ENCODE results near the gene CA4. TPM values are rescaled to one million over a fixed set of nuclear protein-coding genes. Genes with fewer than 3 reads are reported as not detected.

CA4 gene
- total and polyA plus RNA-seq, 4 donors = 50.0 to 57.6 (median 57.3) TPM

- ATAC-seq (ENCODE audit: insufficient read depth, low FRiP score) (no peak), DNase-seq (peak in 1 of 3 donors; percentile 45)
- no peaks in the 10 kb centered on the region for H3K27me3 ChIP-seq (ENCODE audit: control insufficient read depth in 3 of 3, insufficient read depth in 3 of 3, low read length in 2 of 3)
- H3K27ac ChIP-seq (ENCODE audit: low read depth in 1 of 2, low read length in 1 of 2) = no peak overlapping the region
- peaks cover 0 to 20% (median 13%) of the 10 kb centered on the region in 5 donors for H3K4me1 ChIP-seq (ENCODE audit: control insufficient read depth in 5 of 5, insufficient read depth in 5 of 5, low read length in 5 of 5)
- TF ChIP-seq CTCF (IDR thresholded peaks at IDR 0.05; ENCODE audit: control extremely low read depth, extremely low read depth) = no peak
- no peak overlapping the region for H3K4me3 ChIP-seq
- no peaks in the 10 kb centered on the region for H3K36me3 ChIP-seq (ENCODE audit: control insufficient read depth in 4 of 4, insufficient read depth in 4 of 4, low read length in 4 of 4)
- peaks cover 0 to 1% (median 0%) of the 10 kb centered on the region in 4 donors for H3K9me3 ChIP-seq (ENCODE audit: control insufficient read depth in 4 of 4, insufficient read depth in 3 of 4, low read length in 3 of 4)
- 68 to 79% methylated on average over 19 of the region's 19 CpGs for WGBS, 2 donors
- no peak overlapping the region for H3K9ac ChIP-seq (ENCODE audit: insufficient read depth in 1 of 2, low read length in 2 of 2)
Measured at GRCh38 chr17:60158751-60159478, 9.1 kb downstream of the CA4 start.

- ATAC-seq (ENCODE audit: insufficient read depth, low FRiP score) = no peak
- no peaks in the 10 kb centered on the region for H3K36me3 ChIP-seq (ENCODE audit: control insufficient read depth in 4 of 4, insufficient read depth in 4 of 4, low read length in 4 of 4)
- 84 to 86% methylated on average over 6 of the region's 6 CpGs for WGBS, 2 donors
- H3K27ac ChIP-seq (ENCODE audit: low read depth in 1 of 2, low read length in 1 of 2) = no peak overlapping the region
- no peak for DNase-seq
- no peak overlapping the region for H3K9ac ChIP-seq (ENCODE audit: insufficient read depth in 1 of 2, low read length in 2 of 2)
- no peaks in the 10 kb centered on the region for H3K27me3 ChIP-seq (ENCODE audit: control insufficient read depth in 3 of 3, insufficient read depth in 3 of 3, low read length in 2 of 3)
- H3K4me1 ChIP-seq (ENCODE audit: control insufficient read depth in 5 of 5, insufficient read depth in 5 of 5, low read length in 5 of 5) = peaks cover 0 to 15% (median 13%) of the 10 kb centered on the region in 5 donors
- no peak overlapping the region for H3K4me3 ChIP-seq
- no peak for TF ChIP-seq CTCF (IDR thresholded peaks at IDR 0.05; ENCODE audit: control extremely low read depth, extremely low read depth)
- peaks cover 0 to 1% (median 0%) of the 10 kb centered on the region in 4 donors for H3K9me3 ChIP-seq (ENCODE audit: control insufficient read depth in 4 of 4, insufficient read depth in 3 of 4, low read length in 3 of 4)
Measured at GRCh38 chr17:60159479-60159866, 9.7 kb downstream of the CA4 start.

- ATAC-seq (ENCODE audit: insufficient read depth, low FRiP score) (no peak), DNase-seq (no peak)
- Histone ChIP-seq H3K27ac (ENCODE audit: low read depth in 1 of 2, low read length in 1 of 2) (peak overlapping the region in 1 of 2 donors; percentile 85), H3K9me3 (ENCODE audit: control insufficient read depth in 4 of 4, insufficient read depth in 3 of 4, low read length in 3 of 4) (peaks cover 0 to 1% (median 0%) of the 10 kb centered on the region in 4 donors), H3K27me3 (ENCODE audit: control insufficient read depth in 3 of 3, insufficient read depth in 3 of 3, low read length in 2 of 3) (no peaks in the 10 kb centered on the region), H3K4me3 (no peak overlapping the region), H3K36me3 (ENCODE audit: control insufficient read depth in 4 of 4, insufficient read depth in 4 of 4, low read length in 4 of 4) (no peaks in the 10 kb centered on the region), H3K4me1 (ENCODE audit: control insufficient read depth in 5 of 5, insufficient read depth in 5 of 5, low read length in 5 of 5) (peaks cover 0 to 9% (median 4%) of the 10 kb centered on the region in 5 donors), H3K9ac (ENCODE audit: insufficient read depth in 1 of 2, low read length in 2 of 2) (no peak overlapping the region)
- 68 to 79% methylated on average over 10 of the region's 10 CpGs for WGBS, 2 donors
- TF ChIP-seq CTCF (IDR thresholded peaks at IDR 0.05; ENCODE audit: control extremely low read depth, extremely low read depth) = no peak
Measured at GRCh38 chr17:60160829-60161501, 11.2 kb downstream of the CA4 start.
